PC-9 (cell line): ENCODE data around the gene KCNC1. TPM values are rescaled to one million over a fixed set of nuclear protein-coding genes. Genes with fewer than 3 reads are reported as not detected.
A peak's percentile ranks its signal among the peaks of the same experiment; 100 is the strongest.

ENCODE experiments used
- BruUV-seq: library from RNA; stranded (reverse); fragments of 400-500 nt; replicated peaks from 2 replicates; lab custom pipeline; 2021; lab: Mats Ljungman, UMichigan
- CTCF ChIA-PET: fragments of 300-600 bp; sonication (Branson Sonifier 250); formaldehyde crosslinking; loops from one replicate; lab custom pipeline; 2022; ENCODE audit warnings: antibody characterized with exemption; lab: Charles Lee
- POLR2A ChIA-PET: fragments of 300-600 bp; sonication (Branson Sonifier 250); formaldehyde crosslinking; loops from one replicate; lab custom pipeline; 2022; ENCODE audit warnings: antibody characterized with exemption; ENCODE audit not compliant: unreplicated experiment; lab: Charles Lee
- DNase-seq, 2 experiments: peaks; one replicate each; pipeline versions ENCODE4 v3.0.0 to v3.0.0-alpha.2; 2015 to 2022; ENCODE audit warnings: mixed read lengths in 1 of 2
- H2AFZ ChIP-seq: fragments of 200-600 bp; sonication (generic); 2 replicates; pipeline ENCODE4 v1.8.1; 2017; ENCODE audit warnings: antibody characterized with exemption
- H3F3A ChIP-seq: fragments of 200-600 bp; sonication (generic); 2 replicates; pipeline ENCODE4 v1.8.1; 2017; ENCODE audit warnings: antibody characterized with exemption, mild to moderate bottlenecking, low read depth; ENCODE audit not compliant: insufficient read depth
- H3K27ac ChIP-seq: fragments of 200-600 bp; sonication (generic); 2 replicates; pipeline ENCODE4 v1.6.1; 2016; ENCODE audit warnings: mixed run types
- H3K27me3 ChIP-seq: fragments of 200-600 bp; sonication (generic); 2 replicates; pipeline ENCODE4 v1.6.1; 2016; ENCODE audit warnings: low read depth, mixed run types; ENCODE audit not compliant: insufficient read depth
- H3K36me3 ChIP-seq: fragments of 200-600 bp; sonication (generic); 2 replicates; pipeline ENCODE4 v1.6.1; 2016; ENCODE audit warnings: low read depth, mixed run types
- H3K4me1 ChIP-seq: fragments of 200-600 bp; sonication (generic); replicated peaks from 2 replicates; pipeline ENCODE4 v1.6.1; 2016; ENCODE audit warnings: mixed run types; ENCODE audit not compliant: insufficient read depth
- H3K4me2 ChIP-seq: fragments of 200-600 bp; sonication (generic); 2 replicates; pipeline ENCODE4 v1.6.1; 2017; ENCODE audit warnings: mixed run types
- H3K4me3 ChIP-seq: fragments of 200-600 bp; sonication (generic); 2 replicates; pipeline ENCODE4 v1.6.1; 2016; ENCODE audit warnings: mixed run types
- H3K79me2 ChIP-seq: fragments of 200-600 bp; sonication (generic); 2 replicates; pipeline ENCODE4 v1.6.1; 2017; ENCODE audit warnings: low read depth, mixed run types
- H3K9me2 ChIP-seq: fragments of 200-600 bp; sonication (generic); 2 replicates; pipeline ENCODE4 v1.8.1; 2017; ENCODE audit warnings: mild to moderate bottlenecking; ENCODE audit not compliant: insufficient read depth
- H3K9me3 ChIP-seq: fragments of 200-600 bp; sonication (generic); 2 replicates; pipeline ENCODE4 v1.8.1; 2016; ENCODE audit warnings: low read depth; ENCODE audit not compliant: insufficient read depth
- H4K20me1 ChIP-seq: fragments of 200-600 bp; sonication (generic); 2 replicates; pipeline ENCODE4 v1.8.1; 2017; ENCODE audit not compliant: insufficient read depth
- EZH2 ChIP-seq: fragments of 200-600 bp; sonication (generic); IDR thresholded peaks from 2 replicates; pipeline ENCODE4 v1.8.0; 2017; ENCODE audit warnings: antibody characterized with exemption, low read depth
- intact Hi-C: fragments of 100-400 bp; cut with micrococcal nuclease; formaldehyde crosslinking; loops from one replicate; pipeline ENCODE4 v1.10.0; 2022; ENCODE audit not compliant: unreplicated experiment
- total RNA-seq: library from RNA; stranded (reverse); gene quantifications from 2 replicates; pipeline ENCODE4 v1.2.3, GENCODE V29; 2021
- TF ChIP-seq, protein P1 (sequence below): fragments of 200-600 bp; sonication (generic); conservative IDR thresholded peaks from 2 replicates; pipeline ENCODE4 v1.6.1; 2017; ENCODE audit warnings: mixed run types, antibody characterized with exemption, mild to moderate bottlenecking, moderate library complexity

The KCNC1 gene
- total RNA-seq, 1 experiment from 2014 or later: not detected

DNA sequence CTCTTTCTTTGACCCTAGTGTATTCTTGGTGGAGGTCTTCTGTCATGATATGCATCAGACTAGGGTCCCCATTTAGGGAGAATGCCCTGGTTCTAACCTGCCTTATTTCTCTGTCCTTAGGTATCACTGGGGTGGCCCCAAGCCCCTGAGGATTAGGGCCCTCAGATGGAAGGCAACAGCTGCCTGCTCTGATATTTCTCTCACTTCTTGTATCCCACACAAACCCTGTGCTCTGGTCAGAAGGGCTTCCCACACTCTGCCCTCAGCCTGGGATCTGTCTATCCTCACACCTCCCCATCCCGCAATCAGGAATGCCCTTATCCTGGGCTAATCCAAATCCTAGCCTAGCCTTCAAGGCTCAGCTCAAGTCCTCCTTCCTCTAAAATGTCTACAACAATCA lies 75.5 kb downstream of the KCNC1 start:
- intact Hi-C loops: loop anchor here (5.0 kb wide), 1 partner anchor 48 kb away; no protein-coding TSS in a partner anchor
- H3K4me1 ChIP-seq: peaks cover 32% of the 10 kb centered on the region
- H3K9me2 ChIP-seq: no peaks in the 10 kb centered on the region
- H2AFZ ChIP-seq: no peak overlapping the region
- H4K20me1 ChIP-seq: no peaks in the 10 kb centered on the region
- DNase-seq: no peak
- no peaks in the 10 kb centered on the region for H3K79me2 ChIP-seq
- CTCF ChIA-PET: no interaction called here
- POLR2A ChIA-PET: no interaction called here
- no peak overlapping the region for H3K4me2 ChIP-seq
- TF ChIP-seq EZH2: no peak
- TF ChIP-seq, protein P1, sequence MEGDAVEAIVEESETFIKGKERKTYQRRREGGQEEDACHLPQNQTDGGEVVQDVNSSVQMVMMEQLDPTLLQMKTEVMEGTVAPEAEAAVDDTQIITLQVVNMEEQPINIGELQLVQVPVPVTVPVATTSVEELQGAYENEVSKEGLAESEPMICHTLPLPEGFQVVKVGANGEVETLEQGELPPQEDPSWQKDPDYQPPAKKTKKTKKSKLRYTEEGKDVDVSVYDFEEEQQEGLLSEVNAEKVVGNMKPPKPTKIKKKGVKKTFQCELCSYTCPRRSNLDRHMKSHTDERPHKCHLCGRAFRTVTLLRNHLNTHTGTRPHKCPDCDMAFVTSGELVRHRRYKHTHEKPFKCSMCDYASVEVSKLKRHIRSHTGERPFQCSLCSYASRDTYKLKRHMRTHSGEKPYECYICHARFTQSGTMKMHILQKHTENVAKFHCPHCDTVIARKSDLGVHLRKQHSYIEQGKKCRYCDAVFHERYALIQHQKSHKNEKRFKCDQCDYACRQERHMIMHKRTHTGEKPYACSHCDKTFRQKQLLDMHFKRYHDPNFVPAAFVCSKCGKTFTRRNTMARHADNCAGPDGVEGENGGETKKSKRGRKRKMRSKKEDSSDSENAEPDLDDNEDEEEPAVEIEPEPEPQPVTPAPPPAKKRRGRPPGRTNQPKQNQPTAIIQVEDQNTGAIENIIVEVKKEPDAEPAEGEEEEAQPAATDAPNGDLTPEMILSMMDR: no peak
- BruUV-seq: no TSS peak
- no peak overlapping the region for H3K27ac ChIP-seq
- H3K27me3 ChIP-seq: no peaks in the 10 kb centered on the region
- H3K9me3 ChIP-seq: no peaks in the 10 kb centered on the region
- H3K36me3 ChIP-seq: no peaks in the 10 kb centered on the region
- no peak overlapping the region for H3K4me3 ChIP-seq
- H3F3A ChIP-seq: peaks cover 27% of the 10 kb centered on the region; the same call in 1 of the 2 replicates

DNA sequence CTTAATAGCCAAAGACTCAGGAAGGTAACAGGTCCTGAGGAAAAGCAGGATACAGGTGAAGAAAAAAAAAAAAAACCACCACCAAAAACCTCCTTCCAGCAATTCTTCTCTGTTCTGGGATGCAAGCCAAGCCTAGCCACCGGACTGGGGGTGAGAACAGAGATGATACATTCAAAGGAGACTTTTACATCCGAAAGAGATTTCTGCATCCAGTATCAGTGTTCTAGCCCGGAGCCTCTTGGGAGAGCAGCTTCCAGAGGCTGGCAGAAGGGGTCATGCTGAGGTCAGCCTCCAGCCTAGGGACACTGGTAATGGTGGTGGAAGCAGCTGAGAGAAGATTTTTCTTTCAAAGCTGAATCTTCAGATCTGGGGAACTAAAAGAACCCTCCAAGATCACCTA lies 76.2 kb downstream of the KCNC1 start:
- no TSS peak for BruUV-seq
- peaks cover 27% of the 10 kb centered on the region; the same call in 1 of the 2 replicates for H3F3A ChIP-seq
- H3K79me2 ChIP-seq: no peaks in the 10 kb centered on the region
- no peak overlapping the region for H3K4me3 ChIP-seq
- no peak for TF ChIP-seq EZH2
- TF ChIP-seq, protein P1: no peak
- POLR2A ChIA-PET: no interaction called here
- no peak overlapping the region for H3K4me2 ChIP-seq
- no peaks in the 10 kb centered on the region for H3K27me3 ChIP-seq
- H3K36me3 ChIP-seq: no peaks in the 10 kb centered on the region
- peaks cover 32% of the 10 kb centered on the region for H3K4me1 ChIP-seq
- H2AFZ ChIP-seq: no peak overlapping the region
- peak in 1 of 2 experiments; percentile 24 for DNase-seq
- no peaks in the 10 kb centered on the region for H3K9me2 ChIP-seq
- H3K9me3 ChIP-seq: no peaks in the 10 kb centered on the region
- intact Hi-C loops: loop anchor here (5.0 kb wide), 1 partner anchor 48 kb away; no protein-coding TSS in a partner anchor
- CTCF ChIA-PET: no interaction called here
- no peaks in the 10 kb centered on the region for H4K20me1 ChIP-seq
- H3K27ac ChIP-seq: no peak overlapping the region

DNA sequence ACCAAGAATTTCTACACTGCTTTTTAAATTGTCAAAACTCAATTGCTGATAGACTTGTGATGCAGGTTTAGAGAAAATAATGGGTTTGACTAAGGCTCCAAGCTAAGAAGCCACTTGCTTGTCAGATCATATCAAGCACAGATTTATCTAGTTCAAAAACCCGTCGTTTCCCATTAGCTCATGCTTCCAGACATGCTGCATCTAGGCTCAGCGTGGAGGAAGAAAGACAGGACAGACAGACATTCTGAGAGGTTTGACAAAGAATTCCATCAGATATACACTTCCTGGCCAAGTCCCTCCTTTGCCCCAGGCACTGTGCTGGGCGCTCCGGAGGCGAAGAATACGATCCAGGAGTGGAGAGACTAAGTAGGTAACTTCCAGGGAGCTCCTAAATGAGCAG lies 76.8 kb downstream of the KCNC1 start:
- Histone ChIP-seq H3F3A (peaks cover 27% of the 10 kb centered on the region; the same call in 1 of the 2 replicates), H3K4me3 (no peak overlapping the region), H3K79me2 (no peaks in the 10 kb centered on the region), H3K9me2 (no peaks in the 10 kb centered on the region), H3K27ac (no peak overlapping the region), H3K9me3 (no peaks in the 10 kb centered on the region), H3K36me3 (no peaks in the 10 kb centered on the region), H4K20me1 (no peaks in the 10 kb centered on the region), H2AFZ (no peak overlapping the region), H3K4me1 (peaks cover 32% of the 10 kb centered on the region), H3K4me2 (no peak overlapping the region), H3K27me3 (no peaks in the 10 kb centered on the region)
- POLR2A ChIA-PET: no interaction called here
- no peak for TF ChIP-seq EZH2
- TF ChIP-seq, protein P1: no peak
- CTCF ChIA-PET: no interaction called here
- no peak for DNase-seq
- BruUV-seq: no TSS peak
- intact Hi-C loops: loop anchor here (5.0 kb wide), 1 partner anchor 49 kb away; no protein-coding TSS in a partner anchor
